ENCODE data around the gene SGF29.

- TF ChIP-seq CTCF (conservative IDR thresholded peaks at IDR 0.05 in 1 of 2, IDR thresholded peaks at IDR 0.05 in 1 of 2; ENCODE audit: low read depth in 1 of 2, low read length in 2 of 2) (no peak), EZH2 (IDR thresholded peaks at IDR 0.05; ENCODE audit: low read length, missing control alignments) (no peak)
Measured at GRCh38 chr16:28532940-28533647, 20.6 kb upstream of the SGF29 start.
